T-helper 1 cell treated with Interleukin-12 subunit alpha and Interleukin-12 subunit beta and Interleukin-4 antibody, amounts not matched to agents 30 ng/mL and 1 ng/mL, for 36 hours (primary cell): Measurements from ENCODE around the gene CACNA1H. TPM values are rescaled to one million over a fixed set of nuclear protein-coding genes. Genes with fewer than 3 reads are reported as not detected.

Experiments used
- intact Hi-C: fragments of 100-400 bp; cut with micrococcal nuclease; formaldehyde crosslinking; loops from one replicate; pipeline ENCODE4 v1.15.1; 2024
- total RNA-seq: library from RNA; stranded (reverse); gene quantifications from 2 replicates; pipeline ENCODE4 v1.2.3, GENCODE V29; 2022

Gene CACNA1H
- total RNA-seq, 1 donor from 2014 or later, result 0.25 TPM

GRCh38 chr16:1157639-1158455, 4.9 kb downstream of the CACNA1H start:
- intact Hi-C loops, result no loop called here

GRCh38 chr16:1158456-1159324, 5.8 kb downstream of the CACNA1H start:
- intact Hi-C loops, result no loop called here

- intact Hi-C loops, result no loop called here
Observed at GRCh38 chr16:1159325-1159972, 6.5 kb downstream of the CACNA1H start.

- intact Hi-C loops, result no loop called here
Observed at GRCh38 chr16:1159973-1160772, 7.3 kb downstream of the CACNA1H start.

GRCh38 chr16:1160773-1161348, 8.0 kb downstream of the CACNA1H start:
- intact Hi-C loops, result no loop called here

- intact Hi-C loops, result no loop called here
Observed at GRCh38 chr16:1162701-1163566, 10.0 kb downstream of the CACNA1H start.

GRCh38 chr16:1163567-1164055, 10.7 kb downstream of the CACNA1H start:
- intact Hi-C loops, result no loop called here

GRCh38 chr16:1164382-1164781, 11.5 kb downstream of the CACNA1H start:
- intact Hi-C loops, result no loop called here

- intact Hi-C loops, result no loop called here
Observed at GRCh38 chr16:1164975-1165374, 12.1 kb downstream of the CACNA1H start.

- intact Hi-C loops, result no loop called here
Observed at GRCh38 chr16:1165511-1165910, 12.6 kb downstream of the CACNA1H start.

GRCh38 chr16:1167276-1168107, 14.6 kb downstream of the CACNA1H start:
- intact Hi-C loops, result no loop called here

GRCh38 chr16:1168837-1169236, 15.9 kb downstream of the CACNA1H start:
- intact Hi-C loops, result no loop called here

GRCh38 chr16:1169285-1170075, 16.6 kb downstream of the CACNA1H start:
- intact Hi-C loops, result no loop called here

- intact Hi-C loops, result no loop called here
Observed at GRCh38 chr16:1170076-1170418, 17.1 kb downstream of the CACNA1H start.

- intact Hi-C loops, result no loop called here
Observed at GRCh38 chr16:1171001-1171400, 18.1 kb downstream of the CACNA1H start.

- intact Hi-C loops, result loop anchor here (2.0 kb wide), 1 partner anchor 47 kb away; no protein-coding TSS in a partner anchor
Observed at GRCh38 chr16:1171854-1172428, 19.0 kb downstream of the CACNA1H start.

GRCh38 chr16:1172651-1173050, 19.7 kb downstream of the CACNA1H start:
- intact Hi-C loops, result loop anchor here (2.0 kb wide), 1 partner anchor 48 kb away; no protein-coding TSS in a partner anchor
